Bronchial epithelial cell (primary cell): Measurements from ENCODE around the gene PLD3. TPM values are rescaled to one million over a fixed set of nuclear protein-coding genes. Genes with fewer than 3 reads are reported as not detected.
"Not testable (repeated sequence)": the region's sequence is repeated elsewhere in the genome, so short reads cannot be mapped to it uniquely, and the experiment has no call there.

Experiments used
- DNase-seq: peaks from one replicate; pipeline ENCODE4 v3.0.0-alpha.2; 2010; ENCODE audit warnings: low read depth
- FAIRE-seq: peaks from 2 replicates; lab custom pipeline; 2011; peaks lifted over from hg19 to GRCh38; lab: Jason Lieb, UNC
- H3K27me3 ChIP-seq: 2 replicates; pipeline ENCODE4 v1.5.1; 2011; ENCODE audit warnings: low read length; ENCODE audit not compliant: control insufficient read depth, insufficient read depth
- H3K36me3 ChIP-seq: 2 replicates; pipeline ENCODE4 v1.5.1; 2011; ENCODE audit warnings: low read length; ENCODE audit not compliant: control insufficient read depth, insufficient read depth
- H3K4me3 ChIP-seq: 2 replicates; pipeline ENCODE4 v1.5.1; 2011; ENCODE audit warnings: mild to moderate bottlenecking, low read depth, low read length, control low read depth
- total RNA-seq: library from RNA; depleted of rRNA; stranded (reverse); fragments of >200 nt; gene quantifications from 2 replicates; pipeline ENCODE4 v1.2.1, GENCODE V29; 2014
- TF ChIP-seq, protein P1 (sequence below): IDR thresholded peaks from 2 replicates; pipeline ENCODE4 v1.5.1; 2011; ENCODE audit warnings: mild to moderate bottlenecking, moderate library complexity, low read length, control low read depth, inconsistent platforms; ENCODE audit not compliant: insufficient read depth, severe bottlenecking

PLD3 gene
- total RNA-seq, 1 donor from 2014 or later = 162 TPM

DNA sequence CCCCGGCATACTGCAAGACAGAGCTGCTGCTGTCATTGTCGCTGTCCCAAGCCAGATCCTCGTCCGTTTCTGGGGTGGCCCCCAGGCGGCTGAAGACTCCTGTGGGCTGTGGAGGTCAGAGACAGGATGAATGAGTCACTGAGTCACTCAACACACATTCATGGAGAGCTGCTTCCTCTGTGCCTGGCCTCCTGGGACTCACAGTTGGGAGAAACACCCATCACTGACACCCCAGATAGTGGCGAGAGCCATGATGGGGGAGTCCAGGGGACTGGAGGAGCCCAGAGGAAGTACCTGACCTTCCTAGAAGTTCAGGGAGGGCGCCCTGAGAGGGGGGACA is 26.3 kb upstream of the PLD3 start:
- DNase-seq (peak; percentile 4), FAIRE-seq (no peak)
- TF ChIP-seq, protein P1, sequence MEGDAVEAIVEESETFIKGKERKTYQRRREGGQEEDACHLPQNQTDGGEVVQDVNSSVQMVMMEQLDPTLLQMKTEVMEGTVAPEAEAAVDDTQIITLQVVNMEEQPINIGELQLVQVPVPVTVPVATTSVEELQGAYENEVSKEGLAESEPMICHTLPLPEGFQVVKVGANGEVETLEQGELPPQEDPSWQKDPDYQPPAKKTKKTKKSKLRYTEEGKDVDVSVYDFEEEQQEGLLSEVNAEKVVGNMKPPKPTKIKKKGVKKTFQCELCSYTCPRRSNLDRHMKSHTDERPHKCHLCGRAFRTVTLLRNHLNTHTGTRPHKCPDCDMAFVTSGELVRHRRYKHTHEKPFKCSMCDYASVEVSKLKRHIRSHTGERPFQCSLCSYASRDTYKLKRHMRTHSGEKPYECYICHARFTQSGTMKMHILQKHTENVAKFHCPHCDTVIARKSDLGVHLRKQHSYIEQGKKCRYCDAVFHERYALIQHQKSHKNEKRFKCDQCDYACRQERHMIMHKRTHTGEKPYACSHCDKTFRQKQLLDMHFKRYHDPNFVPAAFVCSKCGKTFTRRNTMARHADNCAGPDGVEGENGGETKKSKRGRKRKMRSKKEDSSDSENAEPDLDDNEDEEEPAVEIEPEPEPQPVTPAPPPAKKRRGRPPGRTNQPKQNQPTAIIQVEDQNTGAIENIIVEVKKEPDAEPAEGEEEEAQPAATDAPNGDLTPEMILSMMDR = no peak
- no peaks in the 10 kb centered on the region for H3K27me3 ChIP-seq
- peaks cover 22% of the 10 kb centered on the region for H3K36me3 ChIP-seq
- no peak overlapping the region for H3K4me3 ChIP-seq

DNA sequence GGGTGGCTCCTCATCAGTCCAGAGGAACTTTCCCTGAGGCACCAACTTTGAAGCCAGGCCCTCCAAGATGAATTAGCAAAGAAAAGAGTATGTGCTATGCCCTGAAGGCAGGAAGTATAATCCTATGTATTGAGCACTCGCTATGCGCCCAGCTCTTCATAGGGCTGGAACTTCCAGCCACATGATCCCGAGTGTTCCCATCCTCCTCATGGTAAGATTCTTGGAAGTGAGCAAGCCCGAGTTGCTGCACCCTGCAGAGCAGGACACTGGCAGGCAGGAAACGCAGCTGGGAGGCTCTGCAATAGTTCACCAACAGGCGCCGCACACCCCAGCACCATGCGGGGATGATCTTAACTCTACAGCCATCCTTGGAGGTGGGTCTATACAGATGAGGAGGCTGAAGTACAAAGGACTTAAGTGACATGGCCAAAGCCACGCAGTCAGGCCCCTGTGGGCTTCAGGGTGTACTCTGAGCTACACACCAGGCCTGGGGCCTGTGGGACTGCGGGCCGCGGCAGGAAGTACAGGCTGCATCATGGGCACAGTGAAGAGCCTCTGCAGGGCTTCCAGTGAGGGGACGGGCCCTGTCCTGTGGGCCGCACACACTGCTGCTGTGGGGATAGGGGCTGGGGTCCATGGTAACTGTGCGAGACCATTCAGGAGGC is 25.4 kb upstream of the PLD3 start:
- no peaks in the 10 kb centered on the region for H3K27me3 ChIP-seq
- H3K36me3 ChIP-seq = peaks cover 25% of the 10 kb centered on the region
- TF ChIP-seq, protein P1 = no peak
- no peak for DNase-seq
- no peak overlapping the region for H3K4me3 ChIP-seq
- FAIRE-seq = no peak

DNA sequence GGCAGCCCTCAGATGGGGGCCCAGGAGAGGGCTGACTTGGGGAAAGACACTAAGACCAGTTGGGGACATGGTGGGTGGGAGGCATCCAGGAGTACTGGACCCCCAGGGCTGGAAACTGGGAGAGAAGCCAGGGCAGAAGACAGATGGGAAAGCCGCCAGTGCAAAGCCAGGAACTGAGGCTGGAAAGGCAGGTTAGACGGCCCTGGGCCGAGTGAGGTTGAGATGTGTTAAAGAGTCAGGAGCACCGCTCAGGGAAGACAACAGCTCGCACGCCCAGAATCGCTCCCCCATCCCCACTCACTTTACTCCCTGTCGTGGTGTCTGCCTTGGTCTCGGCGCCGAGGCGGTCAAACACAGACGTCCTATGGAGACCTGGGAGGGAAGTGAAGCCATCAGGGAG is 24.8 kb upstream of the PLD3 start:
- Histone ChIP-seq H3K4me3 (no peak overlapping the region), H3K36me3 (peaks cover 30% of the 10 kb centered on the region), H3K27me3 (no peaks in the 10 kb centered on the region)
- DNase-seq (no peak), FAIRE-seq (no peak)
- TF ChIP-seq, protein P1 = no peak

DNA sequence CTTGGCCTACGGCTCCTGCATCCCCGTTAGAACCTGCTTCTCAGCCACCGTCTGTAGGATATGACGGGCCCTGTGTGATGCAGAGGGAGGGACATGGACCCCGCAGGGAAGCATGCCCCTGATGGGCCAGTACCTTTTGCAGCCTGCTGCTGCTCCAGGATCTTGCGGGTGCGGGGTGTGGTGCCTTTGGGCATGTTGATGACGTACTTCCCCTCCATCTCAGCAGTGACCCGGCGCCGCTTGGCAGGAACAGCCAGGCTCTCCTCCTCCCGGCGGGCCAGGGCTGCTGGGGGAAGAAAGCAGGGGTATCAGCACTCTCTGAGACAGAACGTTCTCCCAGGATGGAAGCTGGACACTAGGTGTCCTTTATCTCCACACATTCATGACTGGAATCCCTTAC is 22.3 kb upstream of the PLD3 start:
- H3K4me3 ChIP-seq = no peak overlapping the region
- peaks cover 33% of the 10 kb centered on the region for H3K36me3 ChIP-seq
- FAIRE-seq (no peak), DNase-seq (no peak)
- no peaks in the 10 kb centered on the region for H3K27me3 ChIP-seq
- TF ChIP-seq, protein P1 = no peak

DNA sequence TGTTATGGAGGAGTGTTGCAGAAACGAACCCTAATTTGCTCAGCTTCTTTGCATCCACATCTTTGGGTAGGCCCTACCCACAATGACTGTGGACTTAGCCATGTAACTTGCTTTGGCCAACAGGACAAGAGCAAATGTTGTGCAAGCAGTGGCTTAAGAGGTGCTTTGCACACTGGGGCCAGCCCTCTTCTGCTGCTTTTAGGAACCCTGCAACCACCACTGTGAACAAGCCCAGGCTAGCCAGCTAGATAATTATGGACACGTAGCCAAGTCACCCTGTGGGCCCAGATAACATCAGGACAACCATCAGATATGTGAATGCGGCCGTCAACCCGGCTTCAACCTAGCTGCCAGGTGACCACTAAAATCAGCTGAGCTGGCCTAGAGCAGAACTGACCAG is 17.4 kb upstream of the PLD3 start:
- no peaks in the 10 kb centered on the region for H3K27me3 ChIP-seq
- no peak overlapping the region for H3K4me3 ChIP-seq
- DNase-seq (peak; percentile 73), FAIRE-seq (no peak)
- TF ChIP-seq, protein P1 = no peak
- H3K36me3 ChIP-seq = peaks cover 16% of the 10 kb centered on the region

DNA sequence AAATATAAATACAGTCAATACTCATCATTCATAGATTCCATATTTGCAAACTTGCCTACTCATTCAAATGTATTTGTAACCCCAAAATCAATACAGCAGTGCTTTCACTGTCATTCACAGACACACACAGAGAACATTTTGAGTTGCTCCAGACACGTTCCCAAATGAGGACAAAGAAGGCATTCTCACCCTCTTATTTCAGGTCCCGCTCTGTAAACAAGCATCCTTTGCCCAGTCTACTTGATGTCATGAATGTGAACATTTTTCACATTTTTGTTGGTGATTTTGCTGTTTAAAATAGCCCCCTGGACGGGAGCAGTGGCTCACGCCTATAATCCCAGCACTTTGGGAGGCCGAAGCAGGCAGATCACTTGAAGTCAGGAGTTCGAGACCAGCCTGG is 15.8 kb upstream of the PLD3 start:
- DNase-seq (no peak), FAIRE-seq (no peak)
- Histone ChIP-seq H3K36me3 (peaks cover 18% of the 10 kb centered on the region), H3K4me3 (no peak overlapping the region), H3K27me3 (no peaks in the 10 kb centered on the region)
- TF ChIP-seq, protein P1 = no peak

DNA sequence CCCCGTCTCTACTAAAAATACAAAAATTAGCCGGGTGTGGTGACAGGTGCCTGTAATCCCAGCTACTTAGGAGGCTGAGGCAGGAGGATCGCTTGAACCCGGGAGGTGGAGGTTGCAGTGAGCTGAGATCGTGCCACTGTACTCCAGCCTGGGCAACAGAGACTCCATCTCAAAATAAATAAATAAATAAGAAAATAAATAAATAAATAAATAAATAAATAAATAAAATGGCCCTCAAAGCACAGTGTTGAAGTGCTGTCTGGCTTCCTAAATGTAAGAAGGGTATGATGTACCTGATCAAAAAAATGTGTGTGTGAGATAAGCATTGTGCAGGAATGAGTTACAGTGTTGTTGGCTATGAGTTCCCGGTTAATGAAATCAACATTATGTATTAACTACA is 15.4 kb upstream of the PLD3 start:
- DNase-seq, FAIRE-seq: not testable (repeated sequence)
- peaks cover 16% of the 10 kb centered on the region for H3K36me3 ChIP-seq

More for the DNA sequence above, 15.4 kb upstream of the PLD3 start:
- not testable (repeated sequence) for H3K27me3 ChIP-seq, H3K4me3 ChIP-seq
